NCI-H524 (cell line): ENCODE data around the gene PPP2R5A.
"Not testable (repeated sequence)": the region's sequence is repeated elsewhere in the genome, so short reads cannot be mapped to it uniquely, and the experiment has no call there.

ENCODE experiments used
- DNase-seq, 2 experiments: peaks; one replicate each; lab custom pipeline; 2025; lab: John Stamatoyannopoulos, UW

The PPP2R5A gene

GRCh38 chr1:212297338-212297737, 12.1 kb downstream of the PPP2R5A start:
- DNase-seq, result no peak

DNA sequence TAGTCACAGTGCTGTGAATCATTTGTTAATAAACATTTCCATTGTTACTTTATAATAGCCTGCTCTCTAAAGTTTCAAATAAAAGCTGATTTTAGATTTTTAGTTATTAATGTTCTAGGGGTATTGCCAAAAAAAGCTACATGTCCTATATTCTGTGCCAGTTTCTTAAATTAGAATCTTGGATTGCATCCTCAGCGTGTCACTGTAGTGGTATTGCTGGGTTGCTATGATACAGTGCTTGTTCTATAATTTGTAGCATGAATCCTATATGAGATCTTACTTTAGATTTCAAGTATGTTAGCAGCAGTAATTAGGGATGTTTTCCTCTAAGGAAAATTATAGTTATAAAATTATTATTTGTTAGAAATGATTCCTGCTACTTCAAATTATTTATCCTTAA, 16.4 kb downstream of the PPP2R5A start:
- DNase-seq, result no peak

GRCh38 chr1:212302745-212303383, 17.7 kb downstream of the PPP2R5A start:
- DNase-seq, result no peak

GRCh38 chr1:212305342-212305741, 20.1 kb downstream of the PPP2R5A start:
- DNase-seq, result no peak

- not testable (repeated sequence) for DNase-seq
Measured at GRCh38 chr1:212305984-212306452, 20.8 kb downstream of the PPP2R5A start.

GRCh38 chr1:212309967-212310366, 24.8 kb downstream of the PPP2R5A start:
- DNase-seq, result no peak

- no peak for DNase-seq
Measured at GRCh38 chr1:212310383-212310782, 25.2 kb downstream of the PPP2R5A start.

GRCh38 chr1:212311836-212312497, 26.8 kb downstream of the PPP2R5A start:
- no peak for DNase-seq

- DNase-seq, result no peak
Measured at GRCh38 chr1:212313616-212314015, 28.4 kb downstream of the PPP2R5A start.

DNA sequence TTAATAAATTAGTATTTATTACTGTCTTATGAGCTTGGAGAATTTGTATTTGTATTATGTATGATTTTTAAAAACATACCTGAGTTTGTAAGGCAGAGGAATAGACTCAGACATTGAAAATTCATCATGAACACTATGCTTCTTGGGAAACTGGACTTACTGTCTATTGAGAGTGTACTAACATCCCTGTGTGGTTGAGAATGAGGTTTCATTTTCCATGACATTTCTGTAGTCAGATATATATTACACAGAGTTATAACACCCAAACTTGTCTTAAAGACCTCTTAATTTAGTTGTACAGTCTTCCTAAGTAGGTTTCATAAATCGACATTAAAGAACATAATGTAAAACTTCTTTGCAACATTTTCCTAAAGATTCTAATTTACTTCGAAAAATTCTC, 30.0 kb downstream of the PPP2R5A start:
- no peak for DNase-seq

- peak; percentile 18 to 22 for DNase-seq
Measured at GRCh38 chr1:212315907-212316306, 30.7 kb downstream of the PPP2R5A start.

GRCh38 chr1:212317916-212318315, 32.7 kb downstream of the PPP2R5A start:
- no peak for DNase-seq

GRCh38 chr1:212321031-212321430, 35.8 kb downstream of the PPP2R5A start:
- not testable (repeated sequence) for DNase-seq

DNA sequence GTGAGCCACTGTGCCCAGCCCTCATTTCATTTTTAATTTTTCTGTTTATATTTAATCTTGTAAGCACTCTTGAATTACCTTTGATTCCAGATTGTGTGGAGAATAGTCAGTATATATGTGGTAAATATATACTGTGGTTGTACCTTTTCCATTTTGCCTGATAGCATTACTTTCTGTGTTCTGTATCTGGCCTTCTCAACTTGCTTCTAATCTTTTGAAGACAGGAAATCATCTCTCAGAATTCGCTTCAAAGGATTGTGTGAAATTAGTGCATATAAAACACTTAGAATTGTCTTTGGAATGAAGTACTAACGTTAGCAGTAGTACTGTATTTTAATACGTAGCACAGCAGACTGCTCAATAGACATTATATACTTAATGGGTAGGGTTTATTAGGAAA, 37.9 kb downstream of the PPP2R5A start:
- no peak for DNase-seq

DNA sequence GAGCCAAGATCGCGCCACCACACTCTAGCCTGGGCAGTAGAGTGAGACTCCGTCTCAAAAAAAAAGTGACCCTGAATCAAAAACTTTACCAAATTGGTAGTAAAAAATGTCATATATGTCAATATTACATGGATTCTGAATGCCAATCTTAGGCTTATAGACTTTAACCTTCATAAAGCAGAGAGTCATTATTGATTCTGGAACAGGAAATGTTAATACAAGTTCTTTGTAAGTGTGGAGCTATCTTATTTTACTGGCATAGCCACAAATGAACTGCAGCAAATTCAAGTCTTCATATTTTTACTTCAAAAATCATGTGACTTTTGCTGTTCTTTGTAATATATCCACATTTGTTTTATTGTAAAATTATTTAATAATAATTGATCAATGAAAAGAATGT, 41.3 kb downstream of the PPP2R5A start:
- no peak for DNase-seq

DNA sequence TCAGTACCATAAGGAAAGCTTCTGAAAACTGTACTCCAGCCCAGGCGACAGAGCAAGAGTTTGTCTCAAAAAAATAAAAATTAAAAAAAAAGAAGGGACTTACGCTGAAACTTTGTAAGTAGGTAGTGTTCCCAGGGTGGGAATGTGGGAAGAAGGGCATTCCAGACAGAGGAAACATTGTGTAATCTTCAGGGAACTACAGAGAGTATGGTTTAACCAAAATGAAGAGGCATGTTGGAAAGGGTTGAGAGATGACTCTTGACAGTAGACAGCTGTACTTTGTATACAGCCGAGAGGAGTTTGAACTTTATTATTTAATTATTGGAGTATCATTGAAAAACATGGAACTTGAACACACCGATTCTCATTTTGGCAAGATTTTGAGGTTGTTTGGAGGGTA, 43.0 kb downstream of the PPP2R5A start:
- no peak for DNase-seq

DNA sequence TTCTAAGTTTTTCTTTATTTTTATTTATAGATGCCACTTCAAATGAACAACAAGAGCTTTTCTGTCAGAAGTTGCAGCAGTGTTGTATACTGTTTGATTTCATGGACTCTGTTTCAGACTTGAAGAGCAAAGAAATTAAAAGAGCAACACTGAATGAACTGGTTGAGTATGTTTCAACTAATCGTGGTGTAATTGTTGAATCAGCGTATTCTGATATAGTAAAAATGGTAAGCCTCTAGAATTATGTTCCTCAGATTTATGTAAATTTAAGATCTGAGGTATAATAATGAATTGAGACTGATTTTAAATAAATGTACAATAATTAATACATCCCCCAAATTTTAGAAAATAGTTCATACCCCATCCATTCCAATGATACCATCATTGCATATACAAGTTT, 43.9 kb downstream of the PPP2R5A start:
- DNase-seq, result no peak

GRCh38 chr1:212341090-212341489, 55.9 kb downstream of the PPP2R5A start:
- DNase-seq, result no peak

GRCh38 chr1:212344905-212345304, 59.7 kb downstream of the PPP2R5A start:
- no peak for DNase-seq

DNA sequence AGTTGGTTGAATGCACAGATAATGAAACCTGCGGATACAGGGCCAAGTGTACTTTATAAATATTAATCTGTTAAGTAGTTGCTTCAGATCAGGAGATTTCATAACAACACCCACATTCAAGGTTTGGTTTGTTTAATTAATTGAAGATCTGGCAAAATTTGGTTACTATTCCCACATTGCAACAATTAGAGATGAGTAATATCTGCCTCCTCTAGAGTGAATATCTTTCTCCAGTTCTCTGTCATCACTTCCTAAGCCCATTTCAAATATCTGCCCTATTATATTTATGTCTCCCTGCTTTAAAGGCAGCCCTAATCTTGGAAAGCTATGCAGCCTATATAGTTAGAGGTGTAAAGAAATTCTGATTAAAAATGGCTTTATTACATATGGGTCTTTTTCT, 61.4 kb downstream of the PPP2R5A start:
- no peak for DNase-seq

DNA sequence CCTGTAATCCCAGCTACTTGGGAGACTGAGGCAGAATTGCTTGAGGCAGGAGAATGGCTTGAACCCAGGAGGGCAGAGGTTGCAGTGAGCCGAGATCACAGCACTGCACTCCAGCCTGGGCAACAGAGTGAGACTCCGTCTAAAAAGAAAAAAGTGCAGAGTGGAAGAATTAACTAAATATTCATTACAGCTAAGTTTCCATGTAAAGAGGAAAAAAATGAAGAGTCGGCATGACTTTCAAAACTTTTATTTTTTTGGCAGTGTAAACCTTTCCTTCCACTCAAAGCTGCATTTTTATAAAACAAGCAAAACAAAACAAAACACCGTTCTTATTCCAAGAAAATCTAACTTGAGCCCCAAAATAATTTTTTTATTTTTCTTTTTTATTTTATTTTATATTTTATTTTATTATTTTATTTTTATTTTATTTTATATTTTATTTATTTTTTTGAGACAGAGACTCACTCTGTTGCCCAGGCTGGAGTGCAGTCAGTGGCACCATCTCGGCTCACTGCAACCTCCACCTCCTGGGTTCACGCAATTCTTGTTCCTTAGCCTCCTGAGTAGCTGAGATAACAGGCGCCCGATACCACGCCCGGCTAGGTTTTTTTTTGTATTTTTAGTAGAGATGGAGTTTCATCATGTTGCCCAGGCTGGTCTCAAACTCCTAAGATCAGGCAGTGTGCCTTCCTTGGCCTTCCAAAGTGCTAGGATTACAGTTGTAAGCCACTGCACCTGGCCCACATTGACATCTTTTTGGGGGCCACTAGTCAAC, 66.6 kb downstream of the PPP2R5A start:
- no peak for DNase-seq

- DNase-seq, result no peak
Measured at GRCh38 chr1:212353181-212353580, 68.0 kb downstream of the PPP2R5A start.

GRCh38 chr1:212354464-212354863, 69.3 kb downstream of the PPP2R5A start:
- DNase-seq, result no peak
